Activated CD8-positive, alpha-beta T cell treated with anti-CD3 and anti-CD28 coated beads for 36 hours (primary cell): ENCODE results near the gene BHLHA15. TPM values are rescaled to one million over a fixed set of nuclear protein-coding genes. Genes with fewer than 3 reads are reported as not detected.

Source experiments
- ATAC-seq: fragments of 200-7000 bp; cut with Tn5 transposase; one replicate; pipeline ENCODE4 v1.10.0; 2021; ENCODE audit warnings: mild to moderate bottlenecking, moderate library complexity
- CTCF ChIA-PET: fragments of 350-600 bp; sonication (Branson Sonifier 250); formaldehyde crosslinking; loops from one replicate; lab custom pipeline; 2021; ENCODE audit warnings: antibody characterized with exemption; lab: Charles Lee
- POLR2A ChIA-PET: fragments of 350-600 bp; sonication (Branson Sonifier 250); formaldehyde crosslinking; loops from one replicate; lab custom pipeline; 2021; ENCODE audit warnings: antibody characterized with exemption; lab: Charles Lee
- DNase-seq: peaks from one replicate; pipeline ENCODE4 v3.0.0-alpha.2; 2020
- H3K27ac Mint-ChIP-seq: one replicate; pipeline ENCODE4 v1.8.0; 2021; ENCODE audit warnings: mild to moderate bottlenecking, mixed read lengths
- H3K27me3 Mint-ChIP-seq: one replicate; pipeline ENCODE4 v1.8.0; 2021; ENCODE audit warnings: mixed read lengths
- H3K36me3 Mint-ChIP-seq: one replicate; pipeline ENCODE4 v1.8.0; 2021; ENCODE audit warnings: low read depth, mixed read lengths
- H3K4me1 Mint-ChIP-seq: one replicate; pipeline ENCODE4 v1.8.0; 2021; ENCODE audit warnings: low read depth, mixed read lengths
- H3K4me3 Mint-ChIP-seq: one replicate; pipeline ENCODE4 v1.8.0; 2021; ENCODE audit warnings: mild to moderate bottlenecking, moderate library complexity, mixed read lengths
- H3K9me3 Mint-ChIP-seq: one replicate; pipeline ENCODE4 v1.8.0; 2021; ENCODE audit warnings: mixed read lengths
- CTCF ChIP-seq: fragments of 200-600 bp; IDR thresholded peaks from one replicate; pipeline ENCODE4 v1.8.0; 2022; ENCODE audit warnings: antibody characterized with exemption, mild to moderate bottlenecking
- intact Hi-C: fragments of 100-400 bp; cut with micrococcal nuclease; formaldehyde crosslinking; loops from one replicate; pipeline ENCODE4 v1.10.0; 2022
- total RNA-seq, 2 experiments: library from RNA; stranded (reverse); gene quantifications; one replicate each; pipeline ENCODE4 v1.2.3, GENCODE V29; 2021

Gene BHLHA15
- total RNA-seq, 2 experiments from 2014 or later: 0.94 TPM; not detected in 1

GRCh38 chr7:98191668-98192431 lies 19.4 kb upstream of the BHLHA15 start:
- no peaks in the 10 kb centered on the region for H3K27me3 Mint-ChIP-seq
- no peak for DNase-seq
- ChIA-PET CTCF (no interaction called here), POLR2A (no interaction called here)
- intact Hi-C loops: no loop called here
- H3K27ac Mint-ChIP-seq: no peak overlapping the region
- TF ChIP-seq CTCF: no peak
- H3K4me1 Mint-ChIP-seq: peaks cover 5% of the 10 kb centered on the region
- no peaks in the 10 kb centered on the region for H3K9me3 Mint-ChIP-seq
- ATAC-seq: no peak
- peaks cover 40% of the 10 kb centered on the region for H3K36me3 Mint-ChIP-seq
- no peak overlapping the region for H3K4me3 Mint-ChIP-seq

GRCh38 chr7:98192781-98193457 lies 18.3 kb upstream of the BHLHA15 start:
- intact Hi-C loops: no loop called here
- CTCF ChIA-PET: no interaction called here

GRCh38 chr7:98193474-98194180 lies 17.6 kb upstream of the BHLHA15 start:
- Mint-ChIP-seq H3K36me3 (peaks cover 38% of the 10 kb centered on the region), H3K27me3 (no peaks in the 10 kb centered on the region), H3K27ac (no peak overlapping the region), H3K4me3 (no peak overlapping the region), H3K4me1 (peaks cover 5% of the 10 kb centered on the region), H3K9me3 (no peaks in the 10 kb centered on the region)
- ATAC-seq (no peak), DNase-seq (no peak)
- TF ChIP-seq CTCF: no peak
- intact Hi-C loops: no loop called here
- ChIA-PET CTCF (no interaction called here), POLR2A (no interaction called here)

More at GRCh38 chr7:98192781-98193457, 18.3 kb upstream of the BHLHA15 start:
- no peak for TF ChIP-seq CTCF
- H3K4me3 Mint-ChIP-seq: no peak overlapping the region
- H3K9me3 Mint-ChIP-seq: no peaks in the 10 kb centered on the region
- POLR2A ChIA-PET: no interaction called here
- ATAC-seq (no peak), DNase-seq (no peak)
- H3K4me1 Mint-ChIP-seq: peaks cover 5% of the 10 kb centered on the region
- no peaks in the 10 kb centered on the region for H3K27me3 Mint-ChIP-seq
- no peak overlapping the region for H3K27ac Mint-ChIP-seq
- H3K36me3 Mint-ChIP-seq: peaks cover 41% of the 10 kb centered on the region

GRCh38 chr7:98194186-98194585 lies 17.1 kb upstream of the BHLHA15 start:
- peaks cover 3% of the 10 kb centered on the region for H3K9me3 Mint-ChIP-seq
- no peak for ATAC-seq
- no peaks in the 10 kb centered on the region for H3K27me3 Mint-ChIP-seq
- peaks cover 36% of the 10 kb centered on the region for H3K36me3 Mint-ChIP-seq
- DNase-seq: no peak
- ChIA-PET CTCF (no interaction called here), POLR2A (no interaction called here)
- H3K27ac Mint-ChIP-seq: no peak overlapping the region
- no peak for TF ChIP-seq CTCF
- H3K4me3 Mint-ChIP-seq: no peak overlapping the region
- intact Hi-C loops: no loop called here
- H3K4me1 Mint-ChIP-seq: peaks cover 5% of the 10 kb centered on the region
